ENCODE data around the gene BANF2.
"Not testable (repeated sequence)": the region's sequence is repeated elsewhere in the genome, so short reads cannot be mapped to it uniquely, and the experiment has no call there.

The BANF2 gene

DNA sequence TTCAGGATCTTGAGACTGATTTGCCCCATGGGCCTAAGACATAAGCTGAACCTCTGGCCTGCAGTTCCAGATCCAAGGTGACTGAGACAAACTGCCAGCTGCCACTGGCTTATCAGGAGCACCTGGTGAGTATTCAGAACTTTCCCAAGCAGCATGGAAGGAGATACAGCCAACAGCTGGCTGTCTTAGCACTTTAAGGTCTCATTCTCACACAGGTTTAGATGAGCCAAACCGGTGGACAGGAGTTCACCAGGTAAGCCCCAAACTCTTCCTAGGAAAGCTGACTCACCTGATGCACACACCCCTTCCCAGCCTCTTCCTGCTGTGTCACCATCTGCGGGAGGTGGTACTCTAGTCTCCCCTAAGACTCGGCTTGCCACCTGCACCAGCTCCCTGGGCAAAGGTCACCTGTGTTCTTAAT, at the start of gene BANF2:
BANF2 (plus strand) TSS at position 36 of the 421 bp plus-strand sequence. CDS start 25,060 bp downstream, outside the sequence.
- DNase-seq = no peak

- DNase-seq = no peak
Observed at GRCh38 chr20:17650301-17651128, 49.3 kb upstream of the BANF2 start.

DNA sequence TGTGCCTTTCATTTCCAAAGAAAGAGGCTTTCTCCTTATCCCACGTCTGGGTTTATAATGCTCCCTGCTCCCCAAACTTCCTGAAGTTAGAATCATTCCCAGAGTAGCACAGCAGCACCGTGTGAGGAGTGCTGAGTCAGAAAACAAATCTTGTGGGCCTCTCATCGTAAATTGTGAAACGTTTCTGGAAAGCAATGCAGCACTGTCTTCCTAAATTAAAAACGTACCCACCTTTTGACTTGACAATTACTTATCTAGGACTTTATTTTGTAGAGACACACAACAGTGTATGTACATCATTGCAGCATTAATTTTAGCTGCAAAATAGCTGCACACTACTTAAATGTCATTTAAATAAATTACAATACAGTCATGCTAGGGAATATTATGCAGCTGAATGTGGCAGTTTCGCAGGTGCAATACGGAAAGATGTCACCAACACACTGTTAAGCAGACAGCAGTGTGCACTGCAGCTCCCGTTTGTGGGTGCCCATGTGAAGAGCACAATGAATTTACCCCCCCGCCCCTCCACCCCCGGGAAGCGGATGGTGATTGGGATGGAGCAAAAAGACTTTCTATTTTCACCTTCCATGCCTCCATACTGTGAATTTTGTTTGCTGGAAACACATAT, 48.5 kb upstream of the BANF2 start:
- no peak for DNase-seq

- DNase-seq = no peak
Observed at GRCh38 chr20:17651760-17652388, 47.9 kb upstream of the BANF2 start.

- DNase-seq = no peak
Observed at GRCh38 chr20:17652411-17652810, 47.4 kb upstream of the BANF2 start.

DNA sequence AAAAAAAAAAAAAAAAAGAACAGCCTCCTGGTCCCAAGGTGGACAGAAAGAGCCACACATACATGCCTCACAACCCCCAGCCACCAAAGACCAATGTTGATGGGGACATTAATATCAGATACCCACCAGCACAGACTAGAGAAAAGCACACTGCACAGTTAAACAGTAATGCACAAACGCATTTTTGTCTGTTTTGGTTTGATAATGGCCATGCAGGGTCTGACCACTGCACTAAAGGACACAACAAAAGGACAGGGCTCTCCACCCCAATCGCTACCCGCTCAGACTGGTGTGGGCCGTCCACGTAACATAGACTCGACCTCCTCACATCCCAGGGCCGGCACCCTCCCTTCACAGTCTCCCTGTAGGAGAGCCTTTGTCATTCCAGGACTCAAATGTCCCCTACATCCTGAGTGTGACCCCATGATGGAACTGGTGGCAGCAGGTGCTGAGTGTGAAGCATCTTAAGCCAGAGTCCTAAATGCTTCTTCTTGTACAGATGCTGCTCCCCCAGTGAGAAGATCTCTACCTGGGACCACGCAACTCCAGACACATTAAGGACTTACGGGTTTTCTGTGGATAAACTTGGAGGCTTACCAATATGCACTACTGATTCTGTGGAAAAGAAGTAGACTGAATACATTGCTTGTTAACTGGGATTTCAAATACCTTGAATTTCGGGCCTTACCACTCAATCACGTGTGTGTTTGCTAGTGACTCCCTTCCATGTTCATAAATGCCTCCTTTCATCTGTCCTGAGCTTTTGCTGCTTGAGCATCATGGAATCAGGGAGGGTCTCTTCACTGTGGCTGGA, 45.7 kb upstream of the BANF2 start:
- no peak for DNase-seq

DNA sequence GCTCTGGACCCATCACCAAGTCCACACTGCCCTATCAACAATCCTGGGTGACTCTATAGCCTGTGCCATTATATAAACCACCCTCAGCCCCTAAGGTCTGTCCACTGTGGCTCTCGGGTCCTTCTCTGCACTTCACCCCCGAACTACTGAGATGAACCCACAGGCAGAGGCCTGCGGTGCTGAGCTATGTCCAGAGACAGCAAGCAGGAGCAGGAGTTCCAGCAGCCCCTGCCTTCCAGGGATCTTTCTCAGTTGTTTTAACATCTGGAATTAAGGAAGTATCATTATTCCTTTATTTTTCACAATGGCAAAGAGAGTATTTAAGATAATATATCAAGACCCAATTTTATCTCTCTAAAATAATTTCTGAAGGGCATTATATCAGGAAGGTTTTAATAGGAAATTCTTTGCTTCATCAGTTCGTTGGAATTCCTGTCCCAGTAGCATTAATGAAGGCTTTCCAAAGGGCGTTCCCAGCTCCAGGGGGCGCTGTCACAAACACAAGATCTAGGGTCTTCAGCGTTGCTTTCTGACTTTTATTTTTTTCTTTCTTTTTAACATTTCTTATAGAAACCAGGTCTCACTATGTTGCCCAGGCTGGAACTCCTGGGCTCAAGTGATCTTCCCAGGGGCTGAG, 45.0 kb upstream of the BANF2 start:
- no peak for DNase-seq

GRCh38 chr20:17655286-17655651, 44.5 kb upstream of the BANF2 start:
- no peak for DNase-seq

DNA sequence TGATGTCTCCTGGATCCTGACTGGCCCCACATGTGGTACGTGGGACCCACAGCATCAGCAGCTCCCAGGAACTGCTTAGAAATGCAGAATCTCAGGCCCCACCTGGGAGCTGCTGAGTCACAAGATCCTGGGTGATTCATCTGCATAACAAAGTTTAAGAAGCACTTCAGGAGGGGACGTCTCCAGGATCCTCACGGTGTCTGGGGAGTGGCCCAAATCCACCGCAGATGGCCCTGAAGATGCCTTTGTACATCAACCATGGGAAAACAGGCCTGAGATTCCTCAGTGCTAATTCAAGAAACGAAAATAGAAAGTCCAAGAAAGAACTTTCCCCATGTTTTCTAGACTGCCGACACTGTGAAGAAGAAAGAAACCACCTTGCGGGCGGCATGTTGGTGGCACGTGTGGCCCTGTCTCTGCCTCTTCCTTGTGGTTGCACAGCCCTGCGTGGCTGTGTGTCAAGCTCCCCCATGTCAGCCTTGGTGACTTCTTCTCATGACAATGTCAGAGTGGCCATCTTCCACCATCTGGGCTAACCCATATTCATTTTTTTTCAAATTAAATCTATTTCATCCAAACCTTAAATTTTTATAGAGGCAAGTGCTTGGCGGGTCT, 43.8 kb upstream of the BANF2 start:
- no peak for DNase-seq

DNA sequence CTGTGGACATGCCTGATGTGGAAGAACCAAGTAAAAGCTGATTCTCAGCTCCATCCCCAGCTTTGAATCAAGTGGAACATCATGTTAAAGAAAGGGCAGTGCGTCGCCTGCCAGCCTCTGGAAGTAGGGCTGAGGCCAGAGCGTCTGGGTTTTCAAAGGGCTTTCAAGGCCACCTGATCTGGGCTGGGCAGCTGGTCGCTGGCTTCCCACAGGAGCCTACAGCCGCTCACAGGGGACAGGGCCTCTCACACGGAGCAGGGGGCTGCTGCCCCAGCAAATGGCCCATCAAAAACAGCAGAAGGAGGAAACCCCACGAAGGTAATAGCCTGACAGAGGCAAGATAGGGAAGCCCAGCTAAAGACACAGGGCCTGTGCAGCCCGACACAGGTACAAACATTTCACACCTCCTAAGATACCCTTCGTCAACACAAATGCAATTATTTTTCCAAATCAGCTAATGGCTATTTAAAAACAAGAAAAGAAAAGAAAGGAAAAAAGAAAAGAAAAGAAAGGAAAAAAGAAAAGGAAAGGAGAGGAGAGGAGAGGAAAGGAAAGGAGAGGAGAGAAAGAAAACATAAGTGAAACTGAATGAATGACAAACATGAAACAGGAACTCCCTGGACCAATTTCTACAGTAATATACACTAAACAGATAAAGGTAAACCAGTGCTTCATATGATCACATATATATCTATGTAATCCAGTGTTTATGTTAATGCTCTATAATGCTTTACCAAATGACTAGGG, 42.5 kb upstream of the BANF2 start:
- no peak for DNase-seq

- no peak for DNase-seq
Observed at GRCh38 chr20:17657898-17658647, 41.7 kb upstream of the BANF2 start.

GRCh38 chr20:17658648-17658993, 41.1 kb upstream of the BANF2 start:
- DNase-seq = no peak

GRCh38 chr20:17659344-17659743, 40.4 kb upstream of the BANF2 start:
- DNase-seq = not testable (repeated sequence)

GRCh38 chr20:17659801-17660200, 40.0 kb upstream of the BANF2 start:
- DNase-seq = no peak

DNA sequence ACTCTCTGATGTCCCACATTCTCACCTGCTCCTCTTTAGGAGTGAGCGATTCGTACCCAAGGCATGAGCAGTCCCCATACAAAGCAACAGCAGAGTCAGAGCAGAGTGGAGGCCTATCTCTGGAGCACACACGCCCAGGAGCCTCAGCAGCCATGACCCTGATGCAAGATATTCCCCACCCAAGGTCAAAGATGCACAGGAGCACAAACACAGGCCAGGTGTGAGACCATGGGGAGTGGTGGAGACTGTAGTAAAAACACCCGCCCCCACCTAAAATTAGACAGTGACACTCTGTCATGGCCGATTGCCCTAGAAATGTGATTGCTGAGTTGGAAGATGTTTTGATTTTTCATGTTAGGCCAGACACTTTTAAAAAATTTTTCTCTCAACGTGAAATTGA, 39.1 kb upstream of the BANF2 start:
- no peak for DNase-seq

GRCh38 chr20:17661121-17661744, 38.5 kb upstream of the BANF2 start:
- no peak for DNase-seq

GRCh38 chr20:17662333-17663039, 37.3 kb upstream of the BANF2 start:
- no peak for DNase-seq

DNA sequence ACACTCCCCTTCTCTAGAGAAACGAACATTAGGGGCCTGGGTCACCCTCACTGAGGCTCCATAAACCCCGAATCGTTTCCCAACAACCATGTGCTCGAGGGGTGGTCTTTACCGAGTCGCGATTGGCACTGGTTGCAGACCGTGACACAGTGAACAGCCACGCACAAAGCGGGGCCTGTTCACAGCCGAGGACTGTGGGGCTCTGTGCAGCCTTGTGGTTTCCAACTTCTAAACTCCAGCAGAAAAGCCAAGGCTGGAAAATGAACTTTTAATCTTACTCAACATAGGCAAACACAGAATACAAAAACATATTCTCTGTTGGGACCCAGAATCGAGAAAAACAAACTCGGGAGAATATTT, 36.7 kb upstream of the BANF2 start:
- no peak for DNase-seq

DNA sequence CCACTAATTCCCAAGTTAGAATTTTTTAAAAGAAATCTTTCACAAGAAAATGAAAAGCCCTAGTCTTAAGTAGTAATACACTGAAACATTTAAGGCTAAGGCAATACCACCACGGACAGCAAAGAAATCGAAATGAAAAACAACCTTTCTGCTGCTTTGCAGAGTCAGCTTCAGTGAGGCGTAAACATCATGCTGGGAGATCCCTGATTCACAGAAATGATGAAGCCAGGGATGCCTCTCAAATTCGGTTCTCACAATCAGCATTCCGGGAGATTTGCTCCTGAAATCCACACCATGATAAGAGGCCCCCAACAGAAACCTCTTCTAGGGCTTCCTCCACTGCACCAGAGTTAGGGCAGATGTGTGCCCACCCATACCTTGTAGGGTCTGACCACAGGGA, 36.3 kb upstream of the BANF2 start:
- DNase-seq = no peak

Data from activated CD4-positive, alpha-beta T cell treated with anti-CD3 and anti-CD28 coated beads for 1 hour (primary cell).